HepG2 (cell line): Measurements from ENCODE around the gene GFAP. TPM values are rescaled to one million over a fixed set of nuclear protein-coding genes. Genes with fewer than 3 reads are reported as not detected.

ENCODE experiments used
- ATAC-seq: fragments of 200-7000 bp; cut with Tn5 transposase; 3 replicates; pipeline ENCODE4 v1.9.1; 2020; ENCODE audit warnings: mild to moderate bottlenecking, moderate library complexity
- BruUV-seq: library from RNA; stranded (reverse); fragments of 400-500 nt; replicated peaks from 2 replicates; lab custom pipeline; 2021; lab: Mats Ljungman, UMichigan
- CTCF ChIA-PET: fragments of 300-600 bp; formaldehyde crosslinking; extraction: SDS; loops from one replicate; lab custom pipeline; 2021; ENCODE audit warnings: low total read pairs, inconsistent platforms, low intra/inter-chr PET ratio; lab: Yijun Ruan, JAX
- POLR2A ChIA-PET: fragments of 350-600 bp; sonication (Branson Sonifier 250); formaldehyde crosslinking; loops from one replicate; lab custom pipeline; 2020; ENCODE audit warnings: antibody characterized with exemption, inconsistent platforms; lab: Yijun Ruan, JAX
- DNase-seq: peaks from one replicate; pipeline ENCODE4 v3.0.0-alpha.2; 2015; ENCODE audit warnings: low spot score
- FAIRE-seq: peaks from 3 replicates; lab custom pipeline; 2011; peaks lifted over from hg19 to GRCh38; lab: Jason Lieb, UNC
- H2AFZ ChIP-seq: one replicate; pipeline ENCODE4 v1.6.1; 2011; ENCODE audit warnings: low read length, inconsistent platforms
- H3K27ac ChIP-seq: fragments of 300-600 bp; 3 replicates; pipeline ENCODE4 v1.8.0; 2011; ENCODE audit warnings: mixed run types, mild to moderate bottlenecking, mixed read lengths, low read length, inconsistent platforms; ENCODE audit not compliant: insufficient read depth; ENCODE audit errors: extremely low read length
- H3K27me3 ChIP-seq, 2 experiments: fragments of 200-600 bp in 1 of 2; 2 replicates in 1 of 2; 3 replicates in 1 of 2; pipeline versions ENCODE4 v1.6.0 to v1.8.0; 2011; ENCODE audit warnings: low read length in 2 of 2, mild to moderate bottlenecking in 2 of 2, moderate library complexity in 2 of 2, inconsistent platforms in 1 of 2; ENCODE audit not compliant: insufficient read depth in 2 of 2, control insufficient read depth in 1 of 2
- H3K36me3 ChIP-seq, 2 experiments: fragments of 200-600 bp in 1 of 2; replicated peaks in 1 of 2; 2 replicates in 1 of 2; 3 replicates in 1 of 2; pipeline versions ENCODE4 v1.5.1 to v1.8.0; 2011; ENCODE audit warnings: low read length in 2 of 2, inconsistent platforms in 1 of 2; ENCODE audit not compliant: insufficient read depth in 2 of 2, control insufficient read depth in 1 of 2
- H3K4me1 ChIP-seq: 2 replicates; pipeline ENCODE4 v1.5.1; 2012; ENCODE audit warnings: low read length, inconsistent platforms; ENCODE audit not compliant: insufficient read depth
- H3K4me2 ChIP-seq: 2 replicates; pipeline ENCODE4 v1.6.0; 2011; ENCODE audit warnings: low read depth, low read length, inconsistent platforms
- H3K4me3 ChIP-seq, 3 experiments: fragments of 200-600 bp in 1 of 3; sonication (generic), shearing (Covaris generic) in 1 of 3; replicated peaks in 1 of 3; 2 replicates each; pipeline ENCODE4 v1.5.1; 2011 to 2016; ENCODE audit warnings: low read length in 3 of 3, inconsistent platforms in 2 of 3, low read depth in 2 of 3, mild to moderate bottlenecking in 2 of 3, control low read depth in 1 of 3, mixed read lengths in 1 of 3; ENCODE audit not compliant: insufficient read depth in 1 of 3
- H3K79me2 ChIP-seq: one replicate; pipeline ENCODE4 v1.6.1; 2011; ENCODE audit warnings: low read length, inconsistent platforms; ENCODE audit not compliant: insufficient read depth
- H3K9ac ChIP-seq: 2 replicates; pipeline ENCODE4 v1.6.0; 2011; ENCODE audit warnings: mild to moderate bottlenecking, low read depth, low read length, inconsistent platforms; ENCODE audit not compliant: insufficient read depth
- H3K9me3 ChIP-seq: 2 replicates; pipeline ENCODE4 v1.5.1; 2012; ENCODE audit warnings: mild to moderate bottlenecking, low read length
- H4K20me1 ChIP-seq: 2 replicates; pipeline ENCODE4 v1.6.0; 2011; ENCODE audit warnings: inconsistent platforms, mild to moderate bottlenecking, low read length, moderate library complexity; ENCODE audit not compliant: insufficient read depth
- FOXA3 ChIP-seq: IDR thresholded peaks from 2 replicates; pipeline ENCODE4 v1.6.1; 2016; ENCODE audit warnings: missing genetic modification reagents, missing compliant biosample characterization
- HNF1B ChIP-seq: sonication (generic); formaldehyde crosslinking; IDR thresholded peaks from 2 replicates; pipeline ENCODE4 v1.5.1; 2020; ENCODE audit warnings: mild to moderate bottlenecking, moderate library complexity, missing genetic modification reagents
- LRRFIP1 ChIP-seq: sonication (generic); formaldehyde crosslinking; conservative IDR thresholded peaks from 2 replicates; pipeline ENCODE4 v1.4.0; 2020; ENCODE audit warnings: missing genetic modification reagents
- MTF2 ChIP-seq: sonication (generic); formaldehyde crosslinking; IDR thresholded peaks from 2 replicates; pipeline ENCODE4 v1.5.0; 2020; ENCODE audit warnings: missing genetic modification reagents, borderline replicate concordance
- POLR2A ChIP-seq, 2 experiments: IDR thresholded peaks; 2 replicates each; pipeline ENCODE4 v1.6.1; 2011; ENCODE audit warnings: low read depth in 2 of 2, low read length in 2 of 2, mild to moderate bottlenecking in 1 of 2, moderate library complexity in 1 of 2; ENCODE audit not compliant: insufficient read depth in 1 of 2
- ZNF329 ChIP-seq: sonication (generic); formaldehyde crosslinking; IDR thresholded peaks from 2 replicates; pipeline ENCODE4 v1.9.0; 2021; ENCODE audit warnings: low read depth, mild to moderate bottlenecking, missing genetic modification reagents
- ZNF503 ChIP-seq: sonication (generic); formaldehyde crosslinking; IDR thresholded peaks from 2 replicates; pipeline ENCODE4 v1.4.0; 2020; ENCODE audit warnings: missing genetic modification reagents
- ZNF629 ChIP-seq: sonication (generic); formaldehyde crosslinking; conservative IDR thresholded peaks from 2 replicates; pipeline ENCODE4 v1.5.0; 2020; ENCODE audit warnings: missing genetic modification reagents
- ZSCAN9 ChIP-seq: IDR thresholded peaks from 2 replicates; pipeline ENCODE4 v1.6.1; 2016; ENCODE audit warnings: borderline replicate concordance
- WGBS: methylation state at CpG from one replicate; pipeline ENCODE4 v1.1.6; 2017; ENCODE audit warnings: low lambda C conversion rate; 5-methylcytosine and 5-hydroxymethylcytosine counted together
- in situ Hi-C: cut with HindIII; loops from 2 replicates; pipeline ENCODE4 v1.10.0; 2017; ENCODE audit warnings: low pct_unique_long_range_greater_than_20kb; ENCODE audit not compliant: extremely low pct_ligation_motif_present
- intact Hi-C: fragments of 100-400 bp; cut with micrococcal nuclease; formaldehyde crosslinking; loops from one replicate; pipeline ENCODE4 v1.10.0; 2022; ENCODE audit not compliant: unreplicated experiment
- polyA plus RNA-seq, 8 experiments: library from polyadenylated mRNA; depleted of rRNA in 3 of 8; stranded (reverse) in 7 of 8; unstranded in 1 of 8; fragments of >200 nt; fragmentation: Illumina TruSeq in 4 of 8; extraction: Trizol in 4 of 8; gene quantifications; 2 replicates each; pipeline versions ENCODE4 v1.2.1 to v1.2.3, GENCODE V29; 2011 to 2016; ENCODE audit warnings: low read depth in 4 of 8, missing spikeins in 1 of 8, mixed read lengths in 1 of 8; ENCODE audit not compliant: insufficient read depth in 1 of 8
- total RNA-seq, 5 experiments: library from RNA; depleted of rRNA; stranded (reverse); fragments of >200 nt; fragmentation: Illumina TruSeq; extraction: Trizol; gene quantifications; 2 replicates each; pipeline ENCODE4 v1.2.3, GENCODE V29; 2016; ENCODE audit warnings: low read depth in 1 of 5

Gene GFAP
- total and polyA plus RNA-seq, 2 of the 13 experiments (the other 11 are each of a cell fraction or from before 2014, with no cell fraction given), result 0.11 to 0.29 TPM

GRCh38 chr17:44928950-44929720 is 13.8 kb upstream of the GFAP start:
- ChIA-PET POLR2A (no interaction called here), CTCF (no interaction called here)
- in situ Hi-C loops (loop anchor here (10.0 kb wide), 1 partner anchor 176 kb away; no protein-coding TSS in a partner anchor), intact Hi-C loops (no loop called here)
- H3K4me2 ChIP-seq, result no peak overlapping the region
- ATAC-seq (no peak), FAIRE-seq (no peak), DNase-seq (no peak)
- no peaks in the 10 kb centered on the region for H3K27me3 ChIP-seq
- H3K27ac ChIP-seq, result no peak overlapping the region
- no peaks in the 10 kb centered on the region for H4K20me1 ChIP-seq
- TF ChIP-seq ZNF329 (CRISPR knock-in tag), result no peak
- TF ChIP-seq POLR2A (IDR thresholded peaks at IDR 0.05; ENCODE audit: insufficient read depth in 1 of 2, low read depth in 2 of 2, low read length in 2 of 2), result 0 out of 4 replicates have a peak, but pooled peaks of 1 of the 2 experiments have one; percentile 29
- TF ChIP-seq ZNF629 (CRISPR knock-in tag), result peak; percentile 61
- peaks cover 57 to 82% of the 10 kb centered on the region in 2 experiments for H3K36me3 ChIP-seq
- H3K79me2 ChIP-seq, result no peaks in the 10 kb centered on the region
- H3K4me1 ChIP-seq, result no peaks in the 10 kb centered on the region
- no peaks in the 10 kb centered on the region for H3K9me3 ChIP-seq
- H3K9ac ChIP-seq, result no peak overlapping the region
- no peak overlapping the region for H2AFZ ChIP-seq
- no TSS peak for BruUV-seq
- H3K4me3 ChIP-seq, result no peak overlapping the region
- 95% methylated on average over 7 of the region's 7 CpGs for WGBS

GRCh38 chr17:44928136-44928535 is 12.8 kb upstream of the GFAP start:
- H3K36me3 ChIP-seq, result peaks cover 50 to 74% of the 10 kb centered on the region in 2 experiments
- no peaks in the 10 kb centered on the region for H3K79me2 ChIP-seq
- H2AFZ ChIP-seq, result no peak overlapping the region
- no peak for FAIRE-seq
- peaks cover 0 to 2% of the 10 kb centered on the region in 2 experiments; a peak in 1 of 5 replicates for H3K27me3 ChIP-seq
- peaks cover 1% of the 10 kb centered on the region; the same call in 1 of the 2 replicates for H3K4me1 ChIP-seq
- intact Hi-C loops, result no loop called here
- ATAC-seq, result no peak
- no peak overlapping the region for H3K4me2 ChIP-seq
- no TSS peak for BruUV-seq
- no peak overlapping the region for H3K4me3 ChIP-seq
- in situ Hi-C loops, result loop anchor here (10.0 kb wide), 1 partner anchor 177 kb away; no protein-coding TSS in a partner anchor
- H3K9ac ChIP-seq, result no peak overlapping the region
- no peaks in the 10 kb centered on the region for H4K20me1 ChIP-seq
- CTCF ChIA-PET, result no interaction called here
- no peaks in the 10 kb centered on the region for H3K9me3 ChIP-seq
- no peak overlapping the region for H3K27ac ChIP-seq
- WGBS, result 93% methylated on average over 15 of the region's 15 CpGs
- DNase-seq, result no peak
- POLR2A ChIA-PET, result no interaction called here
- TF ChIP-seq HNF1B (CRISPR knock-in tag) (no peak), ZSCAN9 (no peak), MTF2 (CRISPR knock-in tag) (no peak), FOXA3 (no peak), LRRFIP1 (no peak), ZNF503 (CRISPR knock-in tag) (no peak)
